ENCODE data around the gene CD177. TPM values are rescaled to one million over a fixed set of nuclear protein-coding genes. Genes with fewer than 3 reads are reported as not detected.

CD177 gene, protein sequence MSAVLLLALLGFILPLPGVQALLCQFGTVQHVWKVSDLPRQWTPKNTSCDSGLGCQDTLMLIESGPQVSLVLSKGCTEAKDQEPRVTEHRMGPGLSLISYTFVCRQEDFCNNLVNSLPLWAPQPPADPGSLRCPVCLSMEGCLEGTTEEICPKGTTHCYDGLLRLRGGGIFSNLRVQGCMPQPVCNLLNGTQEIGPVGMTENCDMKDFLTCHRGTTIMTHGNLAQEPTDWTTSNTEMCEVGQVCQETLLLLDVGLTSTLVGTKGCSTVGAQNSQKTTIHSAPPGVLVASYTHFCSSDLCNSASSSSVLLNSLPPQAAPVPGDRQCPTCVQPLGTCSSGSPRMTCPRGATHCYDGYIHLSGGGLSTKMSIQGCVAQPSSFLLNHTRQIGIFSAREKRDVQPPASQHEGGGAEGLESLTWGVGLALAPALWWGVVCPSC
- total RNA-seq (100 to 1,000 TPM in 4 of 7 donors, 10 to 100 TPM in 3; 27.3 to 354 (median 133) TPM), polyA plus RNA-seq (10 to 100 TPM in 1 of 3 donors, 1 to 10 TPM in 2; 2.3 to 13.1 (median 4.5) TPM)
- long read RNA-seq, donor 1: 0 reads
- long read RNA-seq, donor 2: 0 reads

DNA sequence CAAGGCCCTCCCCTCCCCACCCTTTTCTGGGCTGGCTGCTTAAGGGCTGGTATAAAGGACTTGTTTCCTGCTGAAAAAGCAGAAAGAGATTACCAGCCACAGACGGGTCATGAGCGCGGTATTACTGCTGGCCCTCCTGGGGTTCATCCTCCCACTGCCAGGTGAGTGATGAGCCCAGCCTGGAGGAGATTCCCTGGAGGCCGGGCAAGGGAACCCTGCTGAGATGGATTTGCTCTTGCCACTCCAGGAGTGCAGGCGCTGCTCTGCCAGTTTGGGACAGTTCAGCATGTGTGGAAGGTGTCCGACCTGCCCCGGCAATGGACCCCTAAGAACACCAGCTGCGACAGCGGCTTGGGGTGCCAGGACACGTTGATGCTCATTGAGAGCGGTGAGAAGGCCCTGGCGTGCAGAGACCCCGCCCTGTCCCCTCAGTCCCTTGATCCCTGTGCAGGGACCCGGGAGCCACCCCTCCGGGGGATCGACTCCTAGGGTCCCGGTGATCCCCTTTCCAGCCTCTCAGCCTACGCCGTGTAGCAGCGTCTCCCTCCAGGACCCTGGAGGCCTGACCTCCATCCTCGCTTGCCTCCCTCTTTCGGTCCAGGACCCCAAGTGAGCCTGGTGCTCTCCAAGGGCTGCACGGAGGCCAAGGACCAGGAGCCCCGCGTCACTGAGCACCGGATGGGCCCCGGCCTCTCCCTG, at the start of gene CD177:
Gene CD177, plus strand, starts transcription at position 81 of the 699 bp plus-strand sequence. Its CDS starts 29 bp downstream, at position 110.
- peak within 1 kb of the TSS in 6 of 8 donors; percentile 41 to 85 (median 68) for H3K27ac ChIP-seq
- WGBS, 5 donors: 32 to 85% (median 57%) methylated on average over 9 to 27 of the region's 27 CpGs
- H3K4me1 ChIP-seq: peaks cover 0 to 4% (median 0%) of the 10 kb centered on the region in 6 donors
- no peaks in the 10 kb centered on the region for H3K36me3 ChIP-seq
- no peak for DNase-seq
- peak within 1 kb of the TSS in 5 of 8 donors; percentile 8 to 50 (median 23) for H3K4me3 ChIP-seq
- TF ChIP-seq, protein P1, sequence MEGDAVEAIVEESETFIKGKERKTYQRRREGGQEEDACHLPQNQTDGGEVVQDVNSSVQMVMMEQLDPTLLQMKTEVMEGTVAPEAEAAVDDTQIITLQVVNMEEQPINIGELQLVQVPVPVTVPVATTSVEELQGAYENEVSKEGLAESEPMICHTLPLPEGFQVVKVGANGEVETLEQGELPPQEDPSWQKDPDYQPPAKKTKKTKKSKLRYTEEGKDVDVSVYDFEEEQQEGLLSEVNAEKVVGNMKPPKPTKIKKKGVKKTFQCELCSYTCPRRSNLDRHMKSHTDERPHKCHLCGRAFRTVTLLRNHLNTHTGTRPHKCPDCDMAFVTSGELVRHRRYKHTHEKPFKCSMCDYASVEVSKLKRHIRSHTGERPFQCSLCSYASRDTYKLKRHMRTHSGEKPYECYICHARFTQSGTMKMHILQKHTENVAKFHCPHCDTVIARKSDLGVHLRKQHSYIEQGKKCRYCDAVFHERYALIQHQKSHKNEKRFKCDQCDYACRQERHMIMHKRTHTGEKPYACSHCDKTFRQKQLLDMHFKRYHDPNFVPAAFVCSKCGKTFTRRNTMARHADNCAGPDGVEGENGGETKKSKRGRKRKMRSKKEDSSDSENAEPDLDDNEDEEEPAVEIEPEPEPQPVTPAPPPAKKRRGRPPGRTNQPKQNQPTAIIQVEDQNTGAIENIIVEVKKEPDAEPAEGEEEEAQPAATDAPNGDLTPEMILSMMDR (IDR thresholded peaks at IDR 0.05 in 8 of 11, conservative IDR thresholded peaks at IDR 0.05 in 3 of 11): no peak
- TF ChIP-seq POLR2AphosphoS5 (IDR thresholded peaks at IDR 0.05): no peak
- no peak for TF ChIP-seq POLR2A (IDR thresholded peaks at IDR 0.05)
- no peaks in the 10 kb centered on the region for H3K9me3 ChIP-seq
- intact Hi-C loops (cut with DNase I; ENCODE audit: low total_unique reads): no loop called here
- H3K27me3 ChIP-seq (replicated peaks in 1 of 7): peaks cover 0 to 43% (median 11%) of the 10 kb centered on the region in 7 donors

DNA sequence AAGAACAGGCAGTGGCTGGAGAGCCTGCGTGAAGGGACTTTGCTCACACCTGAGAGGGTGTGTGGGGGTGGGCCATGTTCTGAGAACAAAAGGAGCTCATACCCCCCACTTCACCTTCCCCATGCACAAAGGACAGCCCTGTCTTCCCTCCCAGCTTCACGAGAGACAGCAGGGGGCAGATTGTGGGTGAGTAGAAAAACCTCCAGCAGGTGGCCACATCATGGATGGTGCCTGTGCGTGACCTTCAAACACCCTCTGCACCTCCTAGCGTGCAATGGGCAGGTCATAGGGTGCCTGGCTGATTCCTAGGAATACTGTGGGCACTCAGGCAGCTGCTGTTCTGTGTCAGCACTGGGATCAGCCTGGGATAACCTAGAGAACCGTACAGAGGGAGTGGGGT, 47.8 kb upstream of the CD177 start:
- Histone ChIP-seq H3K27ac (no peak overlapping the region), H3K9me3 (peaks cover 0 to 4% (median 0%) of the 10 kb centered on the region in 8 donors), H3K4me1 (no peaks in the 10 kb centered on the region), H3K36me3 (no peaks in the 10 kb centered on the region), H3K4me3 (no peak overlapping the region), H3K27me3 (replicated peaks in 1 of 7) (peaks cover 0 to 21% (median 0%) of the 10 kb centered on the region in 7 donors)
- no peak for DNase-seq
- intact Hi-C loops (cut with DNase I; ENCODE audit: low total_unique reads): no loop called here
- TF ChIP-seq POLR2A (IDR thresholded peaks at IDR 0.05) (no peak), POLR2AphosphoS5 (IDR thresholded peaks at IDR 0.05) (no peak)
- TF ChIP-seq, protein P1 (IDR thresholded peaks at IDR 0.05 in 8 of 11, conservative IDR thresholded peaks at IDR 0.05 in 3 of 11): no peak
- WGBS, 5 donors: 52 to 68% (median 57%) methylated on average over 5 of the region's 5 CpGs

DNA sequence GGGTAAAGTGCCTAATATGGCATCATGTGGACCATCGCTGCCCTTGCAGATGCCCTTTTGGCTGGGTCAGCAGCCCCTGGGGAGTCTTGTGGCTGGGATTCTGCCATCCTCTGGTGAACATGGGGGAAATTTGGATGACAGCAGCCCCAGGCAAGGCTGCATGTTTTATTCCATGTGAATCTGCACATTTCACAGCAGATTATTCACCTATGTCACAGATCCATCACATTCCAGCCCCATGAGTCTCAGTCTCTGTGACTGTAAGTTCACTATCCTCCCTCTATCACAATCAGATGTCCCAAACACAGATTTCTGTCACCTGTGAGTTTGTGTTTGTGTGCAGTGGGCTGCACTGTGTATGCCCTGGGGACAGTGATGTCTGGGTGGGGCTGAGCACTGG, 47.4 kb upstream of the CD177 start:
- intact Hi-C loops (cut with DNase I; ENCODE audit: low total_unique reads): no loop called here
- Histone ChIP-seq H3K9me3 (peaks cover 0 to 4% (median 0%) of the 10 kb centered on the region in 8 donors), H3K27ac (no peak overlapping the region), H3K4me1 (no peaks in the 10 kb centered on the region), H3K27me3 (replicated peaks in 1 of 7) (peaks cover 0 to 21% (median 0%) of the 10 kb centered on the region in 7 donors), H3K4me3 (no peak overlapping the region), H3K36me3 (no peaks in the 10 kb centered on the region)
- no peak for TF ChIP-seq POLR2A (IDR thresholded peaks at IDR 0.05)
- TF ChIP-seq, protein P1 (IDR thresholded peaks at IDR 0.05 in 8 of 11, conservative IDR thresholded peaks at IDR 0.05 in 3 of 11): no peak
- no peak for TF ChIP-seq POLR2AphosphoS5 (IDR thresholded peaks at IDR 0.05)
- DNase-seq: no peak
- 84 to 100% (median 94%) methylated on average over 1 of the region's 1 CpG for WGBS, 5 donors
